Measurements from ENCODE around the gene NUAK2.
"Not testable (repeated sequence)": the region's sequence is repeated elsewhere in the genome, so short reads cannot be mapped to it uniquely, and the experiment has no call there.

Gene NUAK2

GRCh38 chr1:205321162-205321958 is at the start of gene NUAK2:
Gene NUAK2 (minus strand): TSS chr1:205321745. CDS start chr1:205321628, 117 bp downstream.
- peak; percentile 81 for DNase-seq (ENCODE audit: low spot score)

DNA sequence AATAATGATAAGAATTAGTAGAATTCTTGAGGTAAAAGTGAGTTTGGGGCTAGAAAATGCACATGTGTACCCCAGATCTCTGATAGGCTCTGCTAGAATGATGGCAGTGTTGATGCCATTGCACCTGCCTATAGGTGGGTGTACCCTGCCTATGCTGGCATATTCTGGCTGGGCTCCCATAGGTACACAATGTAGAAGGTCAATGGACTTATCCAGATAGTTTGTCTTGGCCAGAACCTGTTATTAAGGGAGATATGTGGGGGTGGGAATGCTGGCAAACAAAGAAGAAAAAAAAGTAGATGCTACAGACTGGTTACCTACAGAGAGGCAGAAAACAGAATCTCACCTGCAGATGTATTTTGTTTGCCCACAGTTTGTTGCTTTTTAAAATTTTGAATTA is 49.2 kb upstream of the NUAK2 start:
- no peak for DNase-seq (ENCODE audit: low spot score)

DNA sequence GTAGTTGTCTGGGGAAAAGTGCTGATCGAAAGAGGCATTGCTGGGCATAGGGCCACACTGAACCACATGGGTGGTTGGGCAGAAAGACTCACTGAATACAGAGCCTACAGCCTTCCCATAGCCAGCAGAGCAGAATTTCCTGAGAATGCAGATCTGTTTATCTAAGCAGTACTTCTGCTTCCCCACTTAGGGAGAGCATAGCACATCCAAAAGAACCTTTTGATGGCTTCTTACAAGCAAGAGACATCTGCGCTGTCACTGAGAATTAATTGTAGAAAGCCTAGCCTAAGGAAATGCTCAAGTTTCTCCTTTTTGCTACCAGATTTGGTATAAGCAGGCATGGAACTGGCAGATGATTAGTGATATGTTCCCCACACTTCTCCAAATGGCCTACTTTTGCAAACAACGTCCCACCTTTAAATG is 48.2 kb upstream of the NUAK2 start:
- no peak for DNase-seq (ENCODE audit: low spot score)

- DNase-seq (ENCODE audit: low spot score), result no peak
These were observed 46.9 kb upstream of the NUAK2 start for GRCh38 chr1:205368478-205368877.

- DNase-seq (ENCODE audit: low spot score), result no peak
These were observed 44.5 kb upstream of the NUAK2 start for GRCh38 chr1:205365945-205366463.

- not testable (repeated sequence) for DNase-seq (ENCODE audit: low spot score)
These were observed 43.5 kb upstream of the NUAK2 start for GRCh38 chr1:205365086-205365485.

DNA sequence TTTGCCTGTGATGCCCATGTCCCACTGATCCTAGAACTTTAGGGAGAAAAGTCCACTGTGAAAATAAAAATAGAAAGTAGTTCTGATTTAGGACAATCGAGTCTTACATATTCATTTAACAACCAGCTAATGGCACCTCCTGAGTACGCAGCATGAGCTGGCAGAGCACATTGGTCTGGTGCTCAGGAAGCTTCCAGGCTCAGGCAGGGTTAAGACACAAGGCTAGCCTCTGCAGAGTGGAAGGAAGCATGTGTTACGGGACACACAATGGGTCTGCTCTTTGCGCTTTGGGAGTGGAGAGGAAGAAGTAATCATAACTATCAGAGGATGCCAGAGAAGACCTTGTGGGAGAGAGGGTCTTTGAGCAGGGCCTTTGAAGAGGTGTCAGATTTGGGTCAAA is 39.3 kb upstream of the NUAK2 start:
- no peak for DNase-seq (ENCODE audit: low spot score)

DNA sequence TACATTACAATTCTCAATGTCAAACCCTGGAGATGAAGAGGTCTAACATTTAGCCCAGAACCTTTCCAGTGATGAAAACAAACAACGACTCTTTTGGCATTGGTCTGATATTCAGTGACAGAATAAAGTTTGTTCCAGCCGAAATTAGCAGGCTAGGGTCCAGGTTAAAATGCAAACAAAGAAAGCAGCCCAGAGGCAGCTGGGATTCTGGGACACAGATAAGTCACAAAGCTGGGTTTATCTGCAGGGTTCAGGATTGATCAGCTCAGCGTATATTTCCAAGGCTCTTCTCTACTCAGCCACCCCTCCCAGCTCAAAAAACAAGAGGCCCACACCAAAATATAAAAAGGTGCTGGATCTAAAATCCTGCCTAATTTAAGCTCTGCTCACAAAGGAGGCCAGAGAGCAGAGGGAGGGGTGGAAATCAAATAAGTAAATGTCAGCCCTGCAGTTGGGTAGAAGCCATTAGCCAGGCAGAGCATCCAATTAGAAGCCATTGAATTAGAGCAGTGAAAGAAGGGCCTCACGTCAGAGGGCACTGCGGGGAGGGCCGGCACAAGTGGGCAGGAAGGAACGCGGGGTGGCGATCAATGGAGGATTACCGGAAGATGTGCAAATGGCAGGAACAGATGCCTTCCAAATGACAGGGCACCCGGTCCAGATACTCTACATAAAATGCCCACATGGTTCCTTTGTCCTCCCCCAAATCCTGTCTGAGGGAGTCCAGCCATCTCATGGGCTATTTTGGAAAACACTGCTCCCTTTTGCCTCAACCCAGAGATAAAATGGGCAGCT is 38.4 kb upstream of the NUAK2 start:
- no peak for DNase-seq (ENCODE audit: low spot score)

- no peak for DNase-seq (ENCODE audit: low spot score)
These were observed 37.0 kb upstream of the NUAK2 start for GRCh38 chr1:205358579-205358978.

DNA sequence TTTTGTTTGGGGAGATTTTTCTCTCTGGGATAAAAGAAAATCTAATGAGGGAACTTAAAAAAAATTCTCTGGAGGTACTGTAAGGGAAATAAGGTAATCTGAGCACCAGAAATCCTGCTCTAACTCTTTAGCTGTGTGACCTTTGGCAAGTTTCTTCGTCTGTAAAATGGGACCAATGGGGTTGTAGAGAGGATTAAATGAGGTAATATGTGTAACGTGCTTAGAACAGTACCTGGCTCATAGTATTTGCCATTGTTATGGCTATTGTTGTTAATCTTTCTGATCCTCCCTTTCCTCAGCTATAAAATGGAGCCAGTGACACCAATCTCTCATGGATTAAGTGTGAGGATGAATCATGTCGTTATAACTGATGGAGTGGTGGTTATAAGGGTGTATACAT is 36.0 kb upstream of the NUAK2 start:
- no peak for DNase-seq (ENCODE audit: low spot score)

DNA sequence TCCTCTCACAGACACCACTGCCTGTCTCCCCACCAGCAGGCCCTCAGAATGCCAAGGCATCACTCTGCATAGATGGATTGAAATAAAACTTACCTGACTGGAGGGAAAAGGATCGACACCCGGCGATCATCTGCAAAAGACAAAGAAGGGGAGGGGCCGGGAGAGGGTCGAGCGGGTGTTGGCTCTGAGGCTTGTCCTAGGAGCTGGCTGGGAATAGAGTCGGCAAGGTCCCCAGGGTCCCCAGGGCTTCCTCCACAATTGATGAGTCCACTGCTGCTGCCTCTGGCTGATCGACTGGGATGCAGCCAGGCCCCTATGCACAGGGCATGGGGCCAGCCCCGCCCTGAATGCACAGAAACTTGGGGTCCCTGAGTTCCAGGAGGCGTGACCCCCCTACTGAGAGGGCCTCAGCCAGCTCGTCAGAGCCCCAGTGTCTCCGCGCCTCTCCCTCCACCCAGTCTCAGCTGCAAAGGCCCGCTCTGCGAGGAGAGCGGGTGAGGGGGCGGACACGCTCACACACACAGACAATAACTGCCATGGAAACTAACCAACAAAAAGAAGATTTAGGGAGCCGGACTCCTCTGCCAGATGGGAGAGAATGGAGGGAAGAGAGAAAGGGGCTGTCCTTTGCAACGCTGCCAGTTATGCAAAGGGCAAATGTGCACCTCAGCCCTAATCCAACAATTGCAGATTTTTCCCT is 35.0 kb upstream of the NUAK2 start, which contains the start of gene KLHDC8A:
TSS of gene KLHDC8A (minus strand) at position 483 of the 700 bp plus-strand sequence. CDS start 13,318 bp downstream, outside the sequence.
- no peak for DNase-seq (ENCODE audit: low spot score)

DNA sequence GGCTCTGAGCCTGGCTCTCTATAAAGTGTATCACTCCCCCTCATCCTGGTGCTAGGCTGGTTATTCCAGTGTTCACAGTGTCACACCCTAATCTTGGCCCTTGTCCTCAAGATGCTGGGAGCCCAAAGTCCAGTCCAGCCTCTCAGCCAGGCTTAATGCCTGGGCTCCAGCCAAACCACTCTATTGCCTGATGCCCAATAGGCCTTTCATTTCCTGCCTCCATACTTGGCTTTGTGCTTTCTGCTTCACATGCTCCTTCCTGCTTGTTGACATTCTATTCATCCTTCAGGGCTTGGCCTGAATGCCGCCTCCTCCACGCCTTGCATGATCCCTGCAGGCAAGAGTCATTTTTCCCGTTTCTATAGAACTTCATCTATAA is 33.5 kb upstream of the NUAK2 start:
- DNase-seq (ENCODE audit: low spot score), result no peak

- DNase-seq (ENCODE audit: low spot score), result peak; percentile 71
These were observed 32.9 kb upstream of the NUAK2 start for GRCh38 chr1:205354259-205355074.

DNA sequence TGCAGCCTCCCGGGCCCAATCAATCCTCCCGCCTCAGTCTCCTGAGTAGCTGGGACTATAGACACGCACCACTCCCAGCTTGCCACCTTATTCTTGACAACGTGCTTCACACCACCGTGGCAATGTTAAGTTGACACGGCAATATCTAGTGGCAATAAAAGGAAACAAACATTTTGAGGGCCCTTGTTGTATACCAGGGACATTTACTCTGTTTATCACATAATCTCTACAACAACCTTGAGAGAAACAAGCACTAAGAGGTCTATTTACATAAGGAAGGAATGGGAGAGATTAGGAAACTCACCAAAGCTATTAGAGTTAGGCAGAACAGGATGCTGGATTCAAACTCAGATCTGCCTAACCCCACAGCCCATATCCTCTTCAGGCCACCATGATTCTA is 32.1 kb upstream of the NUAK2 start:
- no peak for DNase-seq (ENCODE audit: low spot score)

DNA sequence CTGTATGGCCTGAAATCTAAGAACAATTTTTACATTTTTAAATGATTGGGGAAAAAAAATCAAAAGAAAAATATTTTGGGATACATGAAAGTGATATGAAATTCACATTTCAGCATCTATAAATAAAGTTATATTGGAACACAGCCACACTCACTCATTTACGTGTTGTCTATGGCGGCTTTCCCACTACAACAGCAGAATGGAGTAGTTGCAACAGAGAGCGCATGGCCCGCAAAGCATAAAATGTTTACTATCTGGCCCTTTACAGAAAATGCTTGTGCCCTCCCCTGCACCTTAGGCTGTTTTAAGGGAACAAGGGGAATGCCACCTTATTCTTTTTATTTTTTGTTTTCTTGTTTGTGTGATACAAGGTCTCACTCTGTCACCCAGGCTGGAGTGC is 31.6 kb upstream of the NUAK2 start:
- no peak for DNase-seq (ENCODE audit: low spot score)

- no peak for DNase-seq (ENCODE audit: low spot score)
These were observed 30.6 kb upstream of the NUAK2 start for GRCh38 chr1:205351984-205352713.

- DNase-seq (ENCODE audit: low spot score), result no peak
These were observed 29.2 kb upstream of the NUAK2 start for GRCh38 chr1:205350691-205351141.

GRCh38 chr1:205350124-205350523 is 28.6 kb upstream of the NUAK2 start:
- no peak for DNase-seq (ENCODE audit: low spot score)

DNA sequence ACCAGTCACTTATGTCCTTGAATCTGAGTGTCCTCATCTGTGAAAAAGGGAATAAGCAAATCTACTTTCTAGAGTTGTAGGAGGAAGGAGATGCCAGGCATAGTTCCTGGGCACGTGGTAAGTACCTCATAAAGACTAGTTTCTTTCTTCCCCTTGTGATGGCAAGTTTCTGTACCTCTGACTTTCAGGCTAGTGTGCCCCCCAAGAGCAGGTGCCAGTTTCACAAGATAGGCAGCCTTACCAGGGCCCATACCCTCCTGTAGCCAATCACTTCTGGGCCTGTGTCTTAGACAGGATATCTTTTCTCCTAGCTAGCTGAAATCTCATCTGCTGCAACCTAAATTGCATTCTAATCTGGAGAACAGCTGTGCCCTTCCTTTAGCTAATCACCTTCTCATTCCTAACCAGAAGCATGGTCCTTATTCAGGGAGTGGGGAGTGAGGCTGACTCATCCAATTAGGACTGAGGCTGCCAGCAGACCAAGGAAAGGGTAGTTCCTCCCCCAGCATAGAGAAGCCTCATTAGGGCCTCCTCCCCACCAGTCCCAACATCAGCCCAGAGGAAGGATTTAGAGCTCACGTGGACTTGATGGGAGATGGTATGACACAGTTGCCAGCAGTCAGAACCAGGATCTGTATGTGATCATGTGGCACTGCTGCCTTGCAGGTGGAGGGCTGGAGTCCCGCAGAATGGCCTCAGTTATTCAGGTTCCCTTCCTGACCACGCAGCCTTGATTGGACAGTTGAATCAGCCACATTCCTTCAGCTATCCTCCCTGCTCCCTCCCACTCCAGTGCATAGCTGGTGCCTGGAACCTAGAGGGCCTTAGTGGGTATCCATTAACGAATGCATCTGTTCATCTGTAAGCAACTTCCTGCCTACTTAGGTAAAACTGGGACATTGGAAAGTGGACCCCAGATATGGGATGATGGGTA is 27.3 kb upstream of the NUAK2 start:
- DNase-seq (ENCODE audit: low spot score), result no peak
